Erythroblast (primary cell): ENCODE data around the gene DOP1A.
"Not testable (repeated sequence)": the region's sequence is repeated elsewhere in the genome, so short reads cannot be mapped to it uniquely, and the experiment has no call there.

Experiments
- DNase-seq, 2 experiments: peaks; one replicate each; lab custom pipeline; 2025; lab: John Stamatoyannopoulos, UW
- GATA1 ChIP-seq: IDR thresholded peaks from 2 replicates; pipeline ENCODE4 v1.6.1; 2011; ENCODE audit warnings: low read depth, mild to moderate bottlenecking, control low read depth, low read length, moderate library complexity
- POLR2A ChIP-seq: IDR thresholded peaks from 2 replicates; pipeline ENCODE4 v1.6.1; 2011; ENCODE audit warnings: mild to moderate bottlenecking, low read length

DOP1A gene

GRCh38 chr6:83183082-83183828, 115.8 kb downstream of the DOP1A start:
- no peak for TF ChIP-seq POLR2A
- no peak for TF ChIP-seq GATA1

DNA sequence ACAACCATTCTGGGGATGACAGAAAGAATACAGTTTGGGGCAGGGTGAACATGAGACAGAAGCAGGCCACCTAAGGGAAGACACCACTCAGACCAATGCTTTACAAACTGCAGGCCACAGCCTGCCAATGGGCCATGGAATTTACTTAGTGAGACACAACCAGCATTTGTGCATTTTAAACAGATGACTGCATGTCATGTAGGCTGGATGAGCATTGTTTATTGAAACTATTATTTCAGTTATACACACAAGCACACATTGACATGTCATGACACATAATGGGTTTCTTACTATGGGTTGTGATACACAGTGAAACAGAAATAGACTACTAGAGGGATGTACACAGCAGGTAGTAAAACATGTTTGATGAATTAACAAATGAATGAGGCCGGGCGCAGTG, 117.6 kb downstream of the DOP1A start:
- DNase-seq: no peak
- TF ChIP-seq GATA1 (no peak), POLR2A (no peak)

More at GRCh38 chr6:83183082-83183828, 115.8 kb downstream of the DOP1A start:
- no peak for DNase-seq

GRCh38 chr6:83188501-83188900, 121.0 kb downstream of the DOP1A start:
- no peak for DNase-seq
- TF ChIP-seq POLR2A (no peak), GATA1 (no peak)

- DNase-seq: no peak
- no peak for TF ChIP-seq GATA1
- no peak for TF ChIP-seq POLR2A
Measured at GRCh38 chr6:83190626-83191025, 123.2 kb downstream of the DOP1A start.

- not testable (repeated sequence) for DNase-seq
Measured at GRCh38 chr6:83191974-83192373, 124.5 kb downstream of the DOP1A start.

GRCh38 chr6:83192456-83192855, 125.0 kb downstream of the DOP1A start:
- no peak for DNase-seq
- no peak for TF ChIP-seq POLR2A
- no peak for TF ChIP-seq GATA1

DNA sequence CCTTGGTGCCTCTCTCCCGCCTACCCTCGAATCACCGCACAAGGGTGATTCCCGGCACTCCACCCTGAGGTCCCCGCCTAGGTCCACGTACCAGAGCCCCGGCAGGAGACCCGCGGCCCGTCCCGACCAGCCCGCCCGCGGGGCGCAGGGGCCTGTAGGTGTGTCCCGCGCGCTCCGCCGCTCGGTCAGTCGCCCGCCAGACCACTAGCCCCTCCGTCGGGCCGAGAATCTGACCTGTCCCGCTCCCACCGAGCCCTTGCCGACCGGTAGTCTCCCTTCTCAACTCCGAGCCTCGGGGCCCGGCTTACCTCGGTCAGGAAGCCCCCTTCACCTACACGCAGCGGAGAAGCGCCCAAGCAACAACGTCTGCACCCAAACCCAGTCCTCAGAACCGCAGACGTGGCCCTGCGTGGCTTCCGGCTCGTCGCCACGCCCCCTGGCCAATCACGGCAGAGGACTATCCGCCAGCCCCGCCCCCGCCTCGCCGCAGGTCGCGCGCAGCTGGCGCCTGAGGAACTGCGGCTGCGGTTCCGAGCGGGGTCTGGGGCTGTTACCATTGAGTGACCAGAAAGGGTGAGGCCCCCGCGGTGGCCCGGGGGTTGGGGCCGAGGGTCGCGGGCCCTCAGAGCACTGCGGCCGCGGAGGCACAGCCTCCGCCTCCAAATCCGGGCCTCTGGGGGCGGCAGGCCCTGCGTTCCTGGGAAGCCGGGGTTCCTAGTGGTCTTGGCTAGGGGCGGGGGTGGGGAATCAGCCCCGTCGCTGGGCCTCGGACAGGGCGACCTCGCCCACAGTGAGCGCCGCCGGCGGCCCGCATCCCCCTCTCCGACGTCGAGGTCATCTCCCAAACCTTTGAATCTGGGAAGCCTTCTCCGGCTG, 125.6 kb downstream of the DOP1A start, which contains the start of the genes PGM3 and RWDD2A:
TSS of gene PGM3 (minus strand) at position 395 of the 876 bp plus-strand sequence. CDS start 2,253 bp downstream, outside the sequence.
TSS of gene RWDD2A (plus strand) at position 487 of the 876 bp plus-strand sequence. CDS start 1,095 bp downstream, outside the sequence.
- TF ChIP-seq POLR2A (peak; percentile 51), GATA1 (no peak)
- DNase-seq: peak; percentile 89 to 92

GRCh38 chr6:83193747-83194566, 126.5 kb downstream of the DOP1A start:
- TF ChIP-seq GATA1 (no peak), POLR2A (no peak)
- DNase-seq: peak; percentile 10 to 29

GRCh38 chr6:83198486-83199172, 131.2 kb downstream of the DOP1A start:
- DNase-seq: no peak
- TF ChIP-seq GATA1: no peak
- TF ChIP-seq POLR2A: no peak

DNA sequence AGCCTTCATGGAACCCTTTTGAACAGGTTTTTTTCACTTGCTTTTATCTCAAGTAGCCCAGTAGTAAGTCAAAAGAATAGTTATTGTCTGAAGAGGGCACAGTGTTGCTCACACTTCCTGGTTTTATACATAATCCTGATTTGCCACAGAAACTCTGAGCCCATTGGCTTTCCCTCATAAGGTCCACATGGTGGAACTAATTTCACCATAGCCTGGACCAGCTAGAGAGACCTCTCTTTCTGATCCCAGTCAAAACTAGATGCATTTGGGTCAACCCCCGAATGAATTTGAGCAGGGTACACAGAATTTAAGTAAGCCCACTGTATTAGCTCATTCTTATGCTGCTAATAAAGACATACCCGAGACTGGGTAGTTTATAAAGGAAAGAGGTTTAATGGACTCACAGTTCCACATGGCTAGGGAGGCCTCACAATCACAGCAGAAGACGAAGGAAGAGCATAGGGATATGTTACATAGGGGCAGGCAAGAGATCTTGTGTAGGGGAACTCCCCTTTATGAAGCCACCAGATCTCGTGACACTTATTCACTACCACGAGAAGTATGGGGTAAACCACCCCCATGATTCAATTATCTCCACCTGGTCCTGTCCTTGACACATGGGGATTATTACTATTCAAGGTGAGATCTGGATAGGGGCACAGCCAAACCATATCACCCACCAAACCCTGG, 131.8 kb downstream of the DOP1A start:
- TF ChIP-seq POLR2A (no peak), GATA1 (no peak)
- DNase-seq: no peak

GRCh38 chr6:83199863-83200225, 132.4 kb downstream of the DOP1A start:
- TF ChIP-seq GATA1: no peak
- no peak for TF ChIP-seq POLR2A
- no peak for DNase-seq

DNA sequence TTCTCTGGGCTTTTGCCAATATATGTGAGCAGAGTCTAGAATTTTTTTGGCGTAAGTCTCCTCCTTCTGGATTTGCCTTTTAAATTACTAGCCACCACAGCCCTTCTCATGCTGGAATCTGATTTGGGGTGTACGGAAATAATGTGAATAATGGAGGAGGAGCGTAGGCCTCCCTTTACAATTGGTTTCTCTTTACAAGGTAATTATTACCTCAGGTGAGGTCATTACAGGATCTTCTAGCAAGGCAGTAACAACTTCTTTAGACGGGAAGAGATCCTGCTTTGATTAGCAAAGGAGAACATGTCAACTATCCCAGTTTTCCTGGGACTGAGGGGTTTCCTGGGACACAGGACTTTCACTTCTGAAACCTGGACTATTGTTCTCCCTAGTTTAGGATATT, 134.6 kb downstream of the DOP1A start:
- DNase-seq: no peak

More for the DNA sequence above, 134.6 kb downstream of the DOP1A start:
- TF ChIP-seq GATA1: no peak
- TF ChIP-seq POLR2A: no peak
